Activated gamma-delta T cell treated with anti-CD3 and anti-CD28 coated beads, Interleukin-2, amount 50 U/mL, for 16 hours (primary cell): ENCODE measurements around the gene PWP1.

ENCODE experiments used
- DNase-seq: peaks from one replicate; pipeline ENCODE4 v3.0.0-alpha.2; 2020; ENCODE audit warnings: low read depth

The PWP1 gene

GRCh38 chr12:107735763-107736162 is 50.2 kb downstream of the PWP1 start:
- DNase-seq, result no peak

GRCh38 chr12:107736914-107737313 is 51.3 kb downstream of the PWP1 start:
- no peak for DNase-seq

- DNase-seq, result no peak
Observed at GRCh38 chr12:107748472-107748871, 62.9 kb downstream of the PWP1 start.

GRCh38 chr12:107749083-107749482 is 63.5 kb downstream of the PWP1 start:
- DNase-seq, result no peak

GRCh38 chr12:107759410-107759809 is 73.8 kb downstream of the PWP1 start:
- DNase-seq, result no peak

GRCh38 chr12:107760207-107760808 is 74.7 kb downstream of the PWP1 start:
- DNase-seq, result no peak

- DNase-seq, result peak; percentile 81
Observed at GRCh38 chr12:107760809-107761501, 75.4 kb downstream of the PWP1 start, which contains the start of gene PRDM4. PRDM4 (minus strand) TSS chr12:107761137; CDS start chr12:107760515, 622 bp downstream.

GRCh38 chr12:107761502-107761904 is 75.9 kb downstream of the PWP1 start:
- no peak for DNase-seq
